HS-5 (cell line): ENCODE results near the gene MGAM2.
"Not testable (repeated sequence)": the region's sequence is repeated elsewhere in the genome, so short reads cannot be mapped to it uniquely, and the experiment has no call there.

Source experiments
- DNase-seq: peaks from one replicate; pipeline ENCODE4 v3.0.0-alpha.2; 2012; ENCODE audit warnings: low read depth

MGAM2 gene

GRCh38 chr7:142111499-142111898 is at the start of gene MGAM2:
Gene MGAM2, plus strand, starts transcription at chr7:142111718. Its CDS starts 5,156 bp downstream, at chr7:142116874.
- DNase-seq: no peak

GRCh38 chr7:142063551-142064442 is 47.7 kb upstream of the MGAM2 start:
- DNase-seq: no peak

GRCh38 chr7:142066536-142066935 is 45.0 kb upstream of the MGAM2 start:
- DNase-seq: no peak

GRCh38 chr7:142077762-142078161 is 33.8 kb upstream of the MGAM2 start:
- DNase-seq: no peak

- no peak for DNase-seq
Observed at GRCh38 chr7:142083605-142084004, 27.9 kb upstream of the MGAM2 start.

GRCh38 chr7:142085428-142085827 is 26.1 kb upstream of the MGAM2 start:
- no peak for DNase-seq

- no peak for DNase-seq
Observed at GRCh38 chr7:142088022-142088714, 23.4 kb upstream of the MGAM2 start.

GRCh38 chr7:142089035-142089434 is 22.5 kb upstream of the MGAM2 start:
- DNase-seq: no peak

- no peak for DNase-seq
Observed at GRCh38 chr7:142091961-142092360, 19.6 kb upstream of the MGAM2 start.

GRCh38 chr7:142094861-142095260 is 16.7 kb upstream of the MGAM2 start:
- peak; percentile 32 for DNase-seq

- no peak for DNase-seq
Observed at GRCh38 chr7:142097571-142097970, 13.9 kb upstream of the MGAM2 start.

- no peak for DNase-seq
Observed at GRCh38 chr7:142098004-142098403, 13.5 kb upstream of the MGAM2 start.

GRCh38 chr7:142099347-142099746 is 12.2 kb upstream of the MGAM2 start:
- DNase-seq: not testable (repeated sequence)

- DNase-seq: no peak
Observed at GRCh38 chr7:142100634-142101033, 10.9 kb upstream of the MGAM2 start.

GRCh38 chr7:142101794-142102193 is 9.7 kb upstream of the MGAM2 start:
- not testable (repeated sequence) for DNase-seq

GRCh38 chr7:142104550-142105527 is 6.7 kb upstream of the MGAM2 start:
- DNase-seq: peak; percentile 47

- no peak for DNase-seq
Observed at GRCh38 chr7:142108728-142109505, 2.6 kb upstream of the MGAM2 start.

GRCh38 chr7:142110098-142110497 is 1.4 kb upstream of the MGAM2 start:
- DNase-seq: no peak

GRCh38 chr7:142110638-142111037 is 880 bp upstream of the MGAM2 start:
- no peak for DNase-seq

- no peak for DNase-seq
Observed at GRCh38 chr7:142112086-142112485, 568 bp downstream of the MGAM2 start.

- no peak for DNase-seq
Observed at GRCh38 chr7:142114207-142114606, 2.7 kb downstream of the MGAM2 start.
